Muscle layer of duodenum (tissue), 2 donors: ENCODE measurements around the gene DNAJC30.
"Not testable (repeated sequence)": the region's sequence is repeated elsewhere in the genome, so short reads cannot be mapped to it uniquely, and the experiment has no call there.

ENCODE experiments used
- H3K27ac ChIP-seq: one replicate; pipeline ENCODE4 v1.7.0; 2013; ENCODE audit warnings: mild to moderate bottlenecking, low read length
- H3K27me3 ChIP-seq: one replicate; pipeline ENCODE4 v1.7.0; 2013; ENCODE audit warnings: low read depth, mild to moderate bottlenecking, control low read depth, low read length
- H3K36me3 ChIP-seq, 2 donors: one replicate each; pipeline ENCODE4 v1.7.0; 2013; ENCODE audit warnings: low read length in 2 of 2, control low read depth in 1 of 2, mild to moderate bottlenecking in 1 of 2; ENCODE audit not compliant: insufficient read depth in 2 of 2, control insufficient read depth in 1 of 2
- H3K4me1 ChIP-seq, 2 donors: one replicate each; pipeline ENCODE4 v1.7.0; 2013; ENCODE audit warnings: low read length in 2 of 2, mild to moderate bottlenecking in 2 of 2, control low read depth in 1 of 2, moderate library complexity in 1 of 2; ENCODE audit not compliant: insufficient read depth in 2 of 2, control insufficient read depth in 1 of 2
- H3K4me3 ChIP-seq, 2 donors: one replicate each; pipeline ENCODE4 v1.7.0; 2013; ENCODE audit warnings: low read length in 2 of 2, low read depth in 1 of 2, mild to moderate bottlenecking in 1 of 2
- H3K9me3 ChIP-seq, 2 donors: one replicate each; pipeline ENCODE4 v1.7.0; 2013; ENCODE audit warnings: low read length in 2 of 2, control low read depth in 1 of 2, mild to moderate bottlenecking in 1 of 2; ENCODE audit not compliant: control insufficient read depth in 1 of 2
- donor health status: healthy.

The DNAJC30 gene

GRCh38 chr7:73719806-73720169 is 36.5 kb upstream of the DNAJC30 start:
- Histone ChIP-seq H3K9me3 (no peaks in the 10 kb centered on the region), H3K4me3 (peak overlapping the region; percentile 30 to 54), H3K27ac (no peak overlapping the region), H3K27me3 (no peaks in the 10 kb centered on the region), H3K36me3 (no peaks in the 10 kb centered on the region), H3K4me1 (peaks cover 9 to 50% of the 10 kb centered on the region in 2 donors)

GRCh38 chr7:73718905-73719805 is 35.9 kb upstream of the DNAJC30 start, which contains the start of gene STX1A:
STX1A (minus strand) TSS chr7:73719669; CDS start chr7:73719631, 38 bp downstream.
- Histone ChIP-seq H3K9me3 (no peaks in the 10 kb centered on the region), H3K4me1 (peaks cover 9 to 50% of the 10 kb centered on the region in 2 donors), H3K27ac (no peak within 1 kb of the TSS), H3K4me3 (peak within 1 kb of the TSS; percentile 55 to 84), H3K27me3 (no peaks in the 10 kb centered on the region), H3K36me3 (no peaks in the 10 kb centered on the region)

DNA sequence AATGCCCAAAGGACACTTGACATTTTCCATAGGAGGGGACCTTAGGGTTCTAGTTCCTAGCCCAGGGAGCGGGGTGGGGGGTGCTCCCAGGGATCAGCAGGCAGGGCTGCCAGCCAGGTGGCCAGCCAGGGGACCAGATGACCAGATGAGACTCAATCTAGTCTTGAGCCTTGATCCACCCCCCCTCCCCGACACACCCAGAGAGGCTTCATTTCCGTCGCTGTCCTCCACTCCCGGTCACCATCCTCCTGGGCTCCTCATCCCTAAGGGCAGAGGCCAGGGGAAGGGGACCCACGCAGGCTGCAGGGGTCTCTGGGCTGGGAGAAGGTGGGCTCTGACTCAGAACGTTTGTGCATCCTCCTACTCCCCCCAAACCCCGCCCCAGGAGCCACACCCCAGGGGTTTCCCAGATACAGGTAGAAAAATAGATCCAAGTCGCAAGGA is 35.2 kb upstream of the DNAJC30 start:
- H3K27ac ChIP-seq, result no peak overlapping the region
- no peaks in the 10 kb centered on the region for H3K9me3 ChIP-seq
- H3K27me3 ChIP-seq, result no peaks in the 10 kb centered on the region
- peaks cover 9 to 50% of the 10 kb centered on the region in 2 donors for H3K4me1 ChIP-seq
- H3K36me3 ChIP-seq, result no peaks in the 10 kb centered on the region
- peak overlapping the region; percentile 55 to 84 for H3K4me3 ChIP-seq

DNA sequence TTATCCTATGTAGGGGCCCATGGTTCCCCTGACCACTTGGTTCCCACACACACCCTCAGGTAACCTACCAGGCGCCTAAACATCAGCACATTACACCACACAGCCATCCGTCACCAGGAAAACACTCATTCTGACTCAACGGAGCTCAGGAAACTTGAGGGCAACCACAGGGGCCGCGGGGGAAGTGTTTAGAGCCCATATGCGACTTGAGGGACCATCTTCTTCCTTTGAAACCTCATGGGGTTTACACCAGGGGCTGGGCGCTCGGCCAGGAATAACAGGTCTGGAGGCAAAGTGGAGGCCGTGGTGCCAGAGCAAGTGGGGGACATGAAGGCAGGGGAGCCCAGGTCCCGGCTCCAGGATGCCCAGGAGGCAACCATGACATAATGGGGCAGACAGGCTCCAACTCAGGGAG is 34.7 kb upstream of the DNAJC30 start:
- Histone ChIP-seq H3K27ac (no peak overlapping the region), H3K4me3 (peak overlapping the region; percentile 55 to 84), H3K36me3 (no peaks in the 10 kb centered on the region), H3K4me1 (peaks cover 9 to 50% of the 10 kb centered on the region in 2 donors), H3K27me3 (no peaks in the 10 kb centered on the region), H3K9me3 (no peaks in the 10 kb centered on the region)

GRCh38 chr7:73717025-73717807 is 34.0 kb upstream of the DNAJC30 start:
- H3K27ac ChIP-seq, result no peak overlapping the region
- H3K4me1 ChIP-seq, result peaks cover 9 to 50% of the 10 kb centered on the region in 2 donors
- H3K4me3 ChIP-seq, result no peak overlapping the region
- no peaks in the 10 kb centered on the region for H3K27me3 ChIP-seq
- no peaks in the 10 kb centered on the region for H3K9me3 ChIP-seq
- H3K36me3 ChIP-seq, result no peaks in the 10 kb centered on the region

- peaks cover 9 to 48% of the 10 kb centered on the region in 2 donors for H3K4me1 ChIP-seq
- no peaks in the 10 kb centered on the region for H3K27me3 ChIP-seq
- H3K9me3 ChIP-seq, result no peaks in the 10 kb centered on the region
- no peaks in the 10 kb centered on the region for H3K36me3 ChIP-seq
- no peak overlapping the region for H3K4me3 ChIP-seq
- H3K27ac ChIP-seq, result no peak overlapping the region
Measured at GRCh38 chr7:73716318-73716890, 33.2 kb upstream of the DNAJC30 start.

GRCh38 chr7:73715648-73716317 is 32.5 kb upstream of the DNAJC30 start:
- no peak overlapping the region for H3K4me3 ChIP-seq
- H3K27ac ChIP-seq, result no peak overlapping the region
- H3K4me1 ChIP-seq, result peaks cover 9 to 45% of the 10 kb centered on the region in 2 donors
- H3K27me3 ChIP-seq, result no peaks in the 10 kb centered on the region
- no peaks in the 10 kb centered on the region for H3K36me3 ChIP-seq
- H3K9me3 ChIP-seq, result no peaks in the 10 kb centered on the region

DNA sequence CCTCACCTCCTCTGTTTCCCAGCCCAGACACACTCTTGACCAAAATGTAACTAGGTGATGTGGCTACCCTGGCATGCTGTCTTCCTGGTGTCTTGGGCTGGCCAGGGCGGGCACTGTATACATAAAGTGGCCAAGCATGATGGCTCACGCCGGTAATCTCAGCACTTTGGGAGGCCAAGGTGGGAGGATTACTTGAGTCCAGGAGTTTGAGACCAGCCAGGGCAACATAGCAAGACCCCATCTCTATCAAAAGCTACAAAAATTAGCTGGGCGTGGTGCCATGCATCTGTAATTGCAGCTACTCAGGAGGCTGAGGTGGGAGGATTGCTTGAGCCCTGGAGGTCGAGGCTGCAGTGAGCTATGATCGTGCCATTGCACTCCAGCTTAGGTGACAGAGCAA is 30.1 kb upstream of the DNAJC30 start:
- H3K4me3 ChIP-seq, H3K27me3 ChIP-seq, H3K27ac ChIP-seq, H3K9me3 ChIP-seq, H3K36me3 ChIP-seq: not testable (repeated sequence)
- peaks cover 6 to 31% of the 10 kb centered on the region in 2 donors for H3K4me1 ChIP-seq

DNA sequence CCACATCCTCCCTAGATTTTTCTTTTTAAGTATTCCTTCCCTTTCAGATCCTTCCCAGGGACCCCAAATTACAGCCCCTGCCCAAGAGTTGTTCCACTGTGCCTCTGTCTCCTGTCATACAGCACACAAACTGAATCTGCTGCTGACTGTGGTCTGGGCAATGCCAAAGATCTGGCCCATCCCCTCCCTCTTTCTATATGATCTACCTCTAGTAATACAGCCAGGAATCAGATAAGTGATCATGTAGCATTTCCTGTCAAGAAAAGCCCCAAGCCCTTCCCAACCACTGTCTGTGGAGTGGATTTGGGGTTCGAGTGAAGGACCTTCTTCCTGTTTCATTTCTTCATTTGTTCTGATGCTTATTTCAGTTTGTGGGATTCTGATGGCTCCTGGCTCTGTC is 29.5 kb upstream of the DNAJC30 start:
- H3K4me3 ChIP-seq, result no peak overlapping the region
- H3K27ac ChIP-seq, result no peak overlapping the region
- H3K9me3 ChIP-seq, result no peaks in the 10 kb centered on the region
- H3K36me3 ChIP-seq, result no peaks in the 10 kb centered on the region
- no peaks in the 10 kb centered on the region for H3K27me3 ChIP-seq
- H3K4me1 ChIP-seq, result peaks cover 6 to 26% of the 10 kb centered on the region in 2 donors

- Histone ChIP-seq H3K9me3 (no peaks in the 10 kb centered on the region), H3K36me3 (peaks cover 0 to 5% of the 10 kb centered on the region in 2 donors), H3K27me3 (no peaks in the 10 kb centered on the region), H3K4me3 (no peak overlapping the region), H3K27ac (no peak overlapping the region), H3K4me1 (peaks cover 0 to 12% of the 10 kb centered on the region in 2 donors)
Measured at GRCh38 chr7:73708961-73709549, 25.8 kb upstream of the DNAJC30 start.
